Activated CD8-positive, alpha-beta memory T cell treated with anti-CD3 and anti-CD28 coated beads for 24 hours (primary cell): ENCODE results near the gene GINS1.
"Not testable (repeated sequence)": the region's sequence is repeated elsewhere in the genome, so short reads cannot be mapped to it uniquely, and the experiment has no call there.

Experiments used
- DNase-seq: peaks from one replicate; pipeline ENCODE4 v3.0.0-alpha.2; 2020

The GINS1 gene

GRCh38 chr20:25390538-25391528 lies 16.6 kb upstream of the GINS1 start, which contains the start of gene ABHD12:
Gene ABHD12 (minus strand): TSS chr20:25390835. CDS start chr20:25390703, 132 bp downstream.
- peak; percentile 96 for DNase-seq

GRCh38 chr20:25394276-25394675 lies 13.2 kb upstream of the GINS1 start:
- DNase-seq: no peak

- DNase-seq: no peak
Measured at GRCh38 chr20:25394996-25395395, 12.5 kb upstream of the GINS1 start.

- no peak for DNase-seq
Measured at GRCh38 chr20:25397096-25397495, 10.4 kb upstream of the GINS1 start.

GRCh38 chr20:25397821-25398220 lies 9.7 kb upstream of the GINS1 start:
- no peak for DNase-seq

GRCh38 chr20:25398376-25399036 lies 9.0 kb upstream of the GINS1 start:
- DNase-seq: no peak

- DNase-seq: no peak
Measured at GRCh38 chr20:25399037-25399430, 8.4 kb upstream of the GINS1 start.

GRCh38 chr20:25400291-25400732 lies 7.2 kb upstream of the GINS1 start:
- DNase-seq: not testable (repeated sequence)

- no peak for DNase-seq
Measured at GRCh38 chr20:25402583-25402982, 4.9 kb upstream of the GINS1 start.

- no peak for DNase-seq
Measured at GRCh38 chr20:25408170-25408547, 686 bp downstream of the GINS1 start.

- DNase-seq: no peak
Measured at GRCh38 chr20:25408890-25409289, 1.4 kb downstream of the GINS1 start.

GRCh38 chr20:25418776-25419175 lies 11.3 kb downstream of the GINS1 start:
- no peak for DNase-seq

GRCh38 chr20:25421102-25421501 lies 13.6 kb downstream of the GINS1 start:
- DNase-seq: no peak

GRCh38 chr20:25422032-25422431 lies 14.6 kb downstream of the GINS1 start:
- no peak for DNase-seq

- no peak for DNase-seq
Measured at GRCh38 chr20:25424536-25424935, 17.1 kb downstream of the GINS1 start.

GRCh38 chr20:25437153-25437581 lies 29.7 kb downstream of the GINS1 start:
- no peak for DNase-seq

- no peak for DNase-seq
Measured at GRCh38 chr20:25439328-25439727, 31.9 kb downstream of the GINS1 start.

GRCh38 chr20:25444556-25444955 lies 37.1 kb downstream of the GINS1 start:
- peak; percentile 13 for DNase-seq

- DNase-seq: no peak
Measured at GRCh38 chr20:25447671-25448070, 40.2 kb downstream of the GINS1 start.

- no peak for DNase-seq
Measured at GRCh38 chr20:25452333-25452732, 44.9 kb downstream of the GINS1 start.

GRCh38 chr20:25453035-25453810 lies 45.8 kb downstream of the GINS1 start:
- DNase-seq: no peak

- DNase-seq: no peak
Measured at GRCh38 chr20:25454153-25454900, 46.9 kb downstream of the GINS1 start.
